Lower lobe of right lung (tissue), 2 donors: ENCODE data around the gene ARPIN. TPM values are rescaled to one million over a fixed set of nuclear protein-coding genes. Genes with fewer than 3 reads are reported as not detected.
"Not testable (repeated sequence)": the region's sequence is repeated elsewhere in the genome, so short reads cannot be mapped to it uniquely, and the experiment has no call there.

Source experiments
- ATAC-seq, 2 donors: fragments of 200-7000 bp; cut with Tn5 transposase; one replicate each; pipeline ENCODE4 v1.9.1; 2020 to 2022; ENCODE audit warnings: mild to moderate bottlenecking in 2 of 2, moderate library complexity in 2 of 2
- DNase-seq: peaks from one replicate; pipeline ENCODE4 v3.0.0-alpha.2; 2020
- H3K27ac ChIP-seq: fragments of 200-600 bp; one replicate; pipeline ENCODE4 v1.8.0; 2022
- H3K27me3 ChIP-seq: fragments of 200-600 bp; one replicate; pipeline ENCODE4 v1.8.0; 2022; ENCODE audit warnings: low read depth
- H3K36me3 ChIP-seq: fragments of 200-600 bp; one replicate; pipeline ENCODE4 v1.8.0; 2022; ENCODE audit warnings: mild to moderate bottlenecking
- H3K4me1 ChIP-seq: fragments of 200-600 bp; one replicate; pipeline ENCODE4 v1.8.0; 2022
- H3K4me3 ChIP-seq: fragments of 200-600 bp; one replicate; pipeline ENCODE4 v1.8.0; 2022; ENCODE audit warnings: mild to moderate bottlenecking
- H3K9me3 ChIP-seq: fragments of 200-600 bp; one replicate; pipeline ENCODE4 v1.8.0; 2022
- CTCF ChIP-seq: fragments of 200-600 bp; IDR thresholded peaks from one replicate; pipeline ENCODE4 v1.8.0; 2022; ENCODE audit warnings: antibody characterized with exemption, mild to moderate bottlenecking
- intact Hi-C: fragments of 100-400 bp; cut with DNase I; formaldehyde crosslinking; loops from one replicate; pipeline ENCODE4 v1.11.0; 2022
- total RNA-seq: library from RNA; stranded (reverse); fragmentation: NEBNext Ultra II Directional; extraction: Animal tissue kit (Norgen Biotek cat#: 25700); gene quantifications from one replicate; pipeline ENCODE4 v1.2.1, GENCODE V29; 2021
- donor health status: DM: no; HTN: yes; CAD: no; lungs with severe emphysema.

Gene ARPIN
- total RNA-seq, 1 donor from 2014 or later: 30.9 TPM

- intact Hi-C loops: no loop called here
- TF ChIP-seq CTCF: no peak
- no peak for DNase-seq
- Histone ChIP-seq H3K27ac (no peak overlapping the region), H3K9me3 (no peaks in the 10 kb centered on the region), H3K36me3 (no peaks in the 10 kb centered on the region), H3K4me1 (no peaks in the 10 kb centered on the region), H3K4me3 (no peak overlapping the region), H3K27me3 (no peaks in the 10 kb centered on the region)
- ATAC-seq: no peak
These were observed 34.6 kb upstream of the ARPIN start for GRCh38 chr15:89947385-89947784.

GRCh38 chr15:89946681-89947299 is 34.0 kb upstream of the ARPIN start:
- H3K27me3 ChIP-seq: no peaks in the 10 kb centered on the region
- no peaks in the 10 kb centered on the region for H3K36me3 ChIP-seq
- no peak overlapping the region for H3K27ac ChIP-seq
- no peaks in the 10 kb centered on the region for H3K4me1 ChIP-seq
- intact Hi-C loops: no loop called here
- no peaks in the 10 kb centered on the region for H3K9me3 ChIP-seq
- DNase-seq: no peak
- no peak overlapping the region for H3K4me3 ChIP-seq
- ATAC-seq: no peak
- TF ChIP-seq CTCF: no peak

- H3K27ac ChIP-seq, DNase-seq, H3K27me3 ChIP-seq, ATAC-seq, H3K9me3 ChIP-seq, H3K4me3 ChIP-seq, H3K36me3 ChIP-seq, H3K4me1 ChIP-seq, intact Hi-C loops: not testable (repeated sequence)
These were observed 31.0 kb upstream of the ARPIN start for GRCh38 chr15:89943721-89944120.

- ATAC-seq (no peak), DNase-seq (no peak)
- H3K27me3 ChIP-seq: no peaks in the 10 kb centered on the region
- no peaks in the 10 kb centered on the region for H3K4me1 ChIP-seq
- intact Hi-C loops: no loop called here
- no peak overlapping the region for H3K27ac ChIP-seq
- H3K36me3 ChIP-seq: no peaks in the 10 kb centered on the region
- H3K9me3 ChIP-seq: no peaks in the 10 kb centered on the region
- no peak for TF ChIP-seq CTCF
- H3K4me3 ChIP-seq: no peak overlapping the region
These were observed 27.2 kb upstream of the ARPIN start for GRCh38 chr15:89939910-89940309.

- H3K4me3 ChIP-seq, ATAC-seq, H3K27me3 ChIP-seq, H3K4me1 ChIP-seq, H3K27ac ChIP-seq, H3K36me3 ChIP-seq, H3K9me3 ChIP-seq, intact Hi-C loops, DNase-seq: not testable (repeated sequence)
These were observed 26.6 kb upstream of the ARPIN start for GRCh38 chr15:89939377-89939776.

- no peak for TF ChIP-seq CTCF
- H3K36me3 ChIP-seq: no peaks in the 10 kb centered on the region
- no peaks in the 10 kb centered on the region for H3K27me3 ChIP-seq
- ATAC-seq: no peak
- H3K27ac ChIP-seq: no peak overlapping the region
- no peak overlapping the region for H3K4me3 ChIP-seq
- DNase-seq: no peak
- H3K9me3 ChIP-seq: no peaks in the 10 kb centered on the region
- intact Hi-C loops: no loop called here
- H3K4me1 ChIP-seq: no peaks in the 10 kb centered on the region
These were observed 24.9 kb upstream of the ARPIN start for GRCh38 chr15:89937365-89938350.
